ENCODE results near the gene GNAL.
A peak's percentile ranks its signal among the peaks of the same experiment; 100 is the strongest.

Gene GNAL

GRCh38 chr18:11729556-11729955 lies 40.5 kb downstream of the GNAL start:
- Histone ChIP-seq H3K36me3 (no peaks in the 10 kb centered on the region), H3K27me3 (ENCODE audit: insufficient read depth, low read depth, severe bottlenecking) (no peaks in the 10 kb centered on the region), H3K9me3 (ENCODE audit: severe bottlenecking) (peaks cover 5% of the 10 kb centered on the region), H3K27ac (no peak overlapping the region), H3K4me3 (ENCODE audit: low read depth, low read length) (no peak overlapping the region)
- no peak for DNase-seq
- TF ChIP-seq CTCF (IDR thresholded peaks at IDR 0.05; ENCODE audit: low read depth, low read length), result no peak

- H3K27me3 ChIP-seq (ENCODE audit: insufficient read depth, low read depth, severe bottlenecking), result no peaks in the 10 kb centered on the region
- H3K27ac ChIP-seq, result no peak overlapping the region
- no peaks in the 10 kb centered on the region for H3K9me3 ChIP-seq (ENCODE audit: severe bottlenecking)
- TF ChIP-seq CTCF (IDR thresholded peaks at IDR 0.05; ENCODE audit: low read depth, low read length), result peak; percentile 95
- peak; percentile 85 for DNase-seq
- no peak overlapping the region for H3K4me3 ChIP-seq (ENCODE audit: low read depth, low read length)
- no peaks in the 10 kb centered on the region for H3K36me3 ChIP-seq
These were observed 44.0 kb downstream of the GNAL start for GRCh38 chr18:11733031-11733430.

- no peak for DNase-seq
- Histone ChIP-seq H3K36me3 (no peaks in the 10 kb centered on the region), H3K9me3 (ENCODE audit: severe bottlenecking) (no peaks in the 10 kb centered on the region), H3K27me3 (ENCODE audit: insufficient read depth, low read depth, severe bottlenecking) (no peaks in the 10 kb centered on the region), H3K4me3 (ENCODE audit: low read depth, low read length) (no peak overlapping the region), H3K27ac (no peak overlapping the region)
- TF ChIP-seq CTCF (IDR thresholded peaks at IDR 0.05; ENCODE audit: low read depth, low read length), result no peak
These were observed 47.6 kb downstream of the GNAL start for GRCh38 chr18:11736656-11737055.

- no peak for TF ChIP-seq CTCF (IDR thresholded peaks at IDR 0.05; ENCODE audit: low read depth, low read length)
- Histone ChIP-seq H3K27ac (no peak overlapping the region), H3K4me3 (ENCODE audit: low read depth, low read length) (no peak overlapping the region), H3K9me3 (ENCODE audit: severe bottlenecking) (no peaks in the 10 kb centered on the region), H3K36me3 (no peaks in the 10 kb centered on the region), H3K27me3 (ENCODE audit: insufficient read depth, low read depth, severe bottlenecking) (no peaks in the 10 kb centered on the region)
- DNase-seq, result no peak
These were observed 50.8 kb downstream of the GNAL start for GRCh38 chr18:11739893-11740292.

- H3K9me3 ChIP-seq (ENCODE audit: severe bottlenecking), result no peaks in the 10 kb centered on the region
- no peak for TF ChIP-seq CTCF (IDR thresholded peaks at IDR 0.05; ENCODE audit: low read depth, low read length)
- H3K36me3 ChIP-seq, result no peaks in the 10 kb centered on the region
- no peak overlapping the region for H3K4me3 ChIP-seq (ENCODE audit: low read depth, low read length)
- no peak overlapping the region for H3K27ac ChIP-seq
- no peak for DNase-seq
- H3K27me3 ChIP-seq (ENCODE audit: insufficient read depth, low read depth, severe bottlenecking), result no peaks in the 10 kb centered on the region
These were observed 51.4 kb downstream of the GNAL start for GRCh38 chr18:11740461-11740860.

GRCh38 chr18:11741505-11742145 lies 52.6 kb downstream of the GNAL start:
- H3K4me3 ChIP-seq (ENCODE audit: low read depth, low read length), result no peak overlapping the region
- peak; percentile 68 for TF ChIP-seq CTCF (IDR thresholded peaks at IDR 0.05; ENCODE audit: low read depth, low read length)
- H3K27ac ChIP-seq, result no peak overlapping the region
- H3K27me3 ChIP-seq (ENCODE audit: insufficient read depth, low read depth, severe bottlenecking), result no peaks in the 10 kb centered on the region
- H3K9me3 ChIP-seq (ENCODE audit: severe bottlenecking), result no peaks in the 10 kb centered on the region
- no peak for DNase-seq
- no peaks in the 10 kb centered on the region for H3K36me3 ChIP-seq
